Measurements from ENCODE around the gene STXBP5. TPM values are rescaled to one million over a fixed set of nuclear protein-coding genes. Genes with fewer than 3 reads are reported as not detected.

Gene STXBP5
- total and polyA plus RNA-seq, 9 of the 15 experiments (the other 6 are each of a cell fraction or from before 2014, with no cell fraction given), result 23.3 to 172 (median 71.5) TPM

DNA sequence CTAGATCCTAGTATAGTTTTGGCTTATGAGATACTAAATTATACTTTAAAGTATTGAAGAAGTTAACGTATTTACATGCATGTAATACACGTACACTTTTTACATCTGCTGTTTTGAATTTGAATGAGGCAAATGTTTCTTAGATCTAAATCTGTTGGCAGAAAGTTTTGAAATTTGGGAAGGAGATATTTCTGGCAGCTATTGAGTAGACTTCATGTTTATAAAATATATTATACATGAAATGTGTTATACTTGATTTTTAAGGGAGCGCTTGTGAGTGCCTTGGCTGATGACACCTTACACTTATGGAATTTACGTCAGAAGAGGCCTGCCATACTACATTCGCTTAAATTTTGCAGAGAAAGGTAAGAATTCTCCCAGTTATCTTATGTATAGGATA is 34.7 kb downstream of the STXBP5 start:
- H3K4me2 ChIP-seq (ENCODE audit: insufficient read depth, low read length), result no peak overlapping the region
- TF ChIP-seq ETS1 (conservative IDR thresholded peaks at IDR 0.05; ENCODE audit: control insufficient read depth, low read depth, low read length) (no peak), STAG1 (CRISPR knock-in tag; IDR thresholded peaks at IDR 0.05; ENCODE audit: borderline replicate concordance) (no peak), SETDB1 (IDR thresholded peaks at IDR 0.05; ENCODE audit: low read length) (no peak), BCOR (IDR thresholded peaks at IDR 0.05) (no peak), CREBBP (IDR thresholded peaks at IDR 0.05; ENCODE audit: low read depth, low read length) (no peak), ZNF232 (CRISPR knock-in tag; IDR thresholded peaks at IDR 0.05) (no peak), ZNF764 (CRISPR knock-in tag; IDR thresholded peaks at IDR 0.05; ENCODE audit: low read depth) (no peak), MCM7 (IDR thresholded peaks at IDR 0.05) (no peak), ZNF24 (IDR thresholded peaks at IDR 0.05) (no peak), ZNF79 (CRISPR knock-in tag; IDR thresholded peaks at IDR 0.05; ENCODE audit: low read depth) (no peak), TARDBP (IDR thresholded peaks at IDR 0.05) (no peak), MEF2D (tag; conservative IDR thresholded peaks at IDR 0.05; ENCODE audit: low read depth) (no peak)
- in situ Hi-C loops (cut with MboI) (no loop called here), intact Hi-C loops (cut with micrococcal nuclease) (no loop called here)
- H3K9me1 ChIP-seq (ENCODE audit: control insufficient read depth, insufficient read depth, low read length), result no peaks in the 10 kb centered on the region
- H2AFZ ChIP-seq (ENCODE audit: low read depth, low read length), result no peak overlapping the region
- no peak for ATAC-seq
- H3K27ac ChIP-seq (ENCODE audit: extremely low read depth, low read depth, low read length), result no peak overlapping the region
- H3K9me3 ChIP-seq (replicated peaks; ENCODE audit: control insufficient read depth, insufficient read depth, low read depth, low read length), result no peaks in the 10 kb centered on the region
- DNase-seq (ENCODE audit: extremely low read depth in 1 of 4, low spot score in 3 of 4), result no peak
- FAIRE-seq, result no peak
- peaks cover 86% of the 10 kb centered on the region for H3K79me2 ChIP-seq (ENCODE audit: control insufficient read depth, insufficient read depth, low read length)
- no peaks in the 10 kb centered on the region for H3K27me3 ChIP-seq (ENCODE audit: control insufficient read depth in 2 of 2, insufficient read depth in 2 of 2, low read length in 2 of 2)
- no peak overlapping the region for H3K4me3 ChIP-seq
- BruUV-seq (replicated peaks), result no TSS peak
- POLR2A ChIA-PET, result interaction anchor here (0.6 to 2.0 kb wide), 5 partner anchors 8 to 36 kb away, joined by 3 to 5 read pairs (median 3); no protein-coding TSS in a partner anchor
- no peaks in the 10 kb centered on the region for H3K4me1 ChIP-seq (replicated peaks in 1 of 2; ENCODE audit: control insufficient read depth in 2 of 2, insufficient read depth in 2 of 2, low read length in 2 of 2)
- CTCF ChIA-PET (ENCODE audit: low intra/inter-chr PET ratio), result no interaction called here
- no peak overlapping the region for H3K9ac ChIP-seq (ENCODE audit: insufficient read depth in 1 of 2, low read depth in 2 of 2, low read length in 2 of 2)
- H3K36me3 ChIP-seq (ENCODE audit: control insufficient read depth, insufficient read depth, low read length), result peaks cover 96% of the 10 kb centered on the region
- H4K20me1 ChIP-seq (replicated peaks; ENCODE audit: control insufficient read depth, insufficient read depth, low read length), result no peaks in the 10 kb centered on the region
- 94% methylated on average over 5 of the region's 5 CpGs for WGBS (ENCODE audit: insufficient coverage, low coverage, missing lambda C conversion rate)

Measured in K562 (cell line).